OCI-LY7 (cell line): ENCODE results near the gene TMEM238. TPM values are rescaled to one million over a fixed set of nuclear protein-coding genes. Genes with fewer than 3 reads are reported as not detected.
A peak's percentile ranks its signal among the peaks of the same experiment; 100 is the strongest.

ENCODE experiments used
- Bru-seq: library from RNA; stranded (reverse); fragments of 400-500 nt; gene quantifications from one replicate; lab custom pipeline; 2021; lab: Mats Ljungman, UMichigan
- BruChase-seq, 2 experiments: library from RNA; stranded (reverse); fragments of 400-500 nt; gene quantifications; one replicate each; lab custom pipeline; 2021; lab: Mats Ljungman, UMichigan
- BruUV-seq: library from RNA; stranded (reverse); fragments of 400-500 nt; replicated peaks from 2 replicates; lab custom pipeline; 2021; lab: Mats Ljungman, UMichigan
- CTCF ChIA-PET: fragments of 300-600 bp; sonication (Branson Sonifier 250); formaldehyde crosslinking; loops from one replicate; lab custom pipeline; 2022; ENCODE audit warnings: antibody characterized with exemption; ENCODE audit not compliant: unreplicated experiment; lab: Charles Lee
- POLR2A ChIA-PET: fragments of 300-600 bp; sonication (Branson Sonifier 250); formaldehyde crosslinking; loops from one replicate; lab custom pipeline; 2022; ENCODE audit warnings: antibody characterized with exemption; lab: Charles Lee
- DNase-seq: peaks from one replicate; pipeline ENCODE4 v3.0.0-alpha.2; 2015; ENCODE audit warnings: low spot score
- H2AFZ ChIP-seq: fragments of 200-600 bp; sonication (generic), shearing (Covaris generic); 2 replicates; pipeline ENCODE4 v1.6.1; 2014; ENCODE audit warnings: mild to moderate bottlenecking, antibody characterized with exemption, low read length, moderate library complexity
- H3K27ac ChIP-seq: fragments of 200-600 bp; sonication (generic); 2 replicates; pipeline ENCODE4 v1.5.1; 2014; ENCODE audit warnings: mixed run types, low read depth, mild to moderate bottlenecking, moderate library complexity, low read length, inconsistent platforms; ENCODE audit not compliant: poor library complexity, severe bottlenecking
- H3K36me3 ChIP-seq: fragments of 200-600 bp; sonication (generic); 2 replicates; pipeline ENCODE4 v1.6.1; 2014; ENCODE audit warnings: mild to moderate bottlenecking, antibody characterized with exemption, low read length, moderate library complexity, mixed read lengths; ENCODE audit not compliant: insufficient read depth
- H3K4me1 ChIP-seq: fragments of 200-600 bp; sonication (generic); 2 replicates; pipeline ENCODE4 v1.5.1; 2014; ENCODE audit warnings: mild to moderate bottlenecking, low read length; ENCODE audit not compliant: insufficient read depth, poor library complexity, severe bottlenecking
- H3K4me2 ChIP-seq: fragments of 200-600 bp; sonication (generic); 2 replicates; pipeline ENCODE4 v1.6.1; 2014; ENCODE audit warnings: mild to moderate bottlenecking, low read length
- H3K4me3 ChIP-seq: fragments of 200-600 bp; sonication (generic); 2 replicates; pipeline ENCODE4 v1.5.1; 2014; ENCODE audit warnings: mild to moderate bottlenecking, low read depth, low read length; ENCODE audit not compliant: poor library complexity, severe bottlenecking
- H3K79me2 ChIP-seq: fragments of 200-600 bp; sonication (generic); 2 replicates; pipeline ENCODE4 v1.6.1; 2016; ENCODE audit warnings: low read depth, mild to moderate bottlenecking, low read length, moderate library complexity, mixed read lengths; ENCODE audit not compliant: insufficient read depth
- H3K9me2 ChIP-seq: fragments of 200-600 bp; sonication (generic); 2 replicates; pipeline ENCODE4 v1.6.1; 2016; ENCODE audit warnings: mild to moderate bottlenecking, low read length, mixed read lengths; ENCODE audit not compliant: insufficient read depth
- H3K9me3 ChIP-seq: fragments of 200-600 bp; sonication (generic); 2 replicates; pipeline ENCODE4 v1.6.1; 2014; ENCODE audit warnings: mild to moderate bottlenecking, mixed run types, low read length, mixed read lengths
- H4K20me1 ChIP-seq: fragments of 200-600 bp; sonication (generic); 2 replicates; pipeline ENCODE4 v1.6.1; 2014; ENCODE audit warnings: mild to moderate bottlenecking, antibody characterized with exemption, low read length, moderate library complexity, mixed read lengths; ENCODE audit not compliant: insufficient read depth
- EZH2phosphoT487 ChIP-seq: fragments of 200-600 bp; sonication (generic); IDR thresholded peaks from 2 replicates; pipeline ENCODE4 v1.6.1; 2018; ENCODE audit warnings: low read depth, borderline replicate concordance, mild to moderate bottlenecking, mixed run types, antibody characterized with exemption, low read length, moderate library complexity, mixed read lengths
- intact Hi-C: fragments of 100-400 bp; cut with micrococcal nuclease; formaldehyde crosslinking; loops from one replicate; pipeline ENCODE4 v1.10.0; 2022; ENCODE audit not compliant: unreplicated experiment
- long read RNA-seq: library from polyadenylated mRNA; stranded (forward); transcript quantifications from one replicate; pipeline ENCODE4 v2.0.0, GENCODE V29; 2022
- total RNA-seq, 2 experiments: library from RNA; depleted of rRNA in 1 of 2; stranded (reverse); fragments of >200 nt in 1 of 2; shearing (Covaris generic) in 1 of 2; gene quantifications; 2 replicates each; pipeline ENCODE4 v1.2.3, GENCODE V29; 2014 to 2022
- TF ChIP-seq, protein P1 (sequence below): fragments of 200-600 bp; sonication (generic); conservative IDR thresholded peaks from 2 replicates; pipeline ENCODE4 v1.5.1; 2014; ENCODE audit warnings: mild to moderate bottlenecking, antibody characterized with exemption, low read length, moderate library complexity, mixed read lengths

TMEM238 gene, protein sequence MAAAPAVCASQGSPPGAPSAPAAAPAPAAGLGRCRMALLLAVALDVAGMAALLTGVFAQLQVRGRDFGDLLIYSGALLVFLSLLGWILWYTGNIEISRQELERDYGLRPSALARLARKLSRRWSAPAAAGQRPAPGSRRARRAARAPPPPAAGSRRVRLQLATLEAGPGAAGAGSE
- total RNA-seq (2014; rRNA removed; shearing (Covaris generic)), result 2.6 and 2.7 TPM in 2 replicates
- 6.5 and 7.1 TPM in 2 replicates for total RNA-seq (2022)
- percentile 48 among the genes with signal in this experiment for Bru-seq, nascent RNA
- BruChase-seq, experiment 1, labeled RNA remaining after a 6-hour chase, result percentile 48 among the genes with signal in this experiment
- BruChase-seq, experiment 2, labeled RNA remaining after a 2-hour chase, result percentile 50 among the genes with signal in this experiment
- long read RNA-seq, transcript TMEM238-201 (2 exons, 1,000 nt), result major isoform, 10 of 12 reads
- long read RNA-seq, partial matches to known transcripts, result 0 of 12 reads
- long read RNA-seq, other reads (novel, unspliced or antisense), result 2 of 12 reads

DNA sequence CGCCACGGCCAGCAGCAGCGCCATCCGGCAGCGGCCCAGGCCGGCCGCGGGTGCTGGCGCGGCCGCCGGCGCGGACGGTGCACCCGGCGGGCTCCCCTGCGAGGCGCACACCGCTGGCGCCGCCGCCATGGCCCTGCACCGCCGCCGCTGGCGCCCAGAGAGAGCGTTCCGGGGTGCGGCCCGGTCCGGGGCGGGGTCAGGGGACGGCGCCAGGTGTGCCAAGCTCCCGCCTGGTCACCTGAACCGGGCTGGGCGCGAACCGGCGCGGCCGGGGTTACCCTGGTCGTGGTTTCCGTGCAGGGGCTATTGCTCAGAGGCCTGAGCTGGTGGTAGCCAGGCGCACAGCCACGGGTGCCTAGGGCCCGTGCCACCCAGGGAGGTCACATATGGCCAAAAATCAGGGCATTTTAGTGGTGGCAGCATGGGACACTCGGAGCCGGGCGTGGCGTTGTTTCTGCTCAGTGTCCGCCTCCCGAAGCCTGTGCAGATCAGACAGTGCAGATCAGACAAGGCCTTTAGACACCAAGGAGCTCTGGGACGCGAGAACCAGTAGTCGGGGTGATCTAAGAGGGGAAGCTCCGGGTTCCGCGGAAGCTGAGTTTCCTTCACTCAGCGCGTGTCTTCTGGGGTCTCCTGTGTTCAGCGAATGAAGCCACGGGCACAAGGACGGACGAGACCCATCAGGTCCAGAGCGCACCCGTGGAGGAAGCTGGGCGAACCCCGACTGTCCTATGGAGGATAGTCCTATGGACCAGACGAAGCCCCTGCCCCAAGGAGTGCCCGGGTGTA is at the start of gene TMEM238:
Gene TMEM238, minus strand, starts transcription at position 162 of the 789 bp plus-strand sequence. Its CDS starts 33 bp downstream, at position 129.
- peaks cover 35% of the 10 kb centered on the region for H3K36me3 ChIP-seq
- H3K9me3 ChIP-seq, result no peaks in the 10 kb centered on the region
- peak within 1 kb of the TSS; percentile 87 for H3K4me3 ChIP-seq
- peak within 1 kb of the TSS; percentile 91 for H3K27ac ChIP-seq
- H4K20me1 ChIP-seq, result peaks cover 27% of the 10 kb centered on the region
- peak within 1 kb of the TSS; percentile 53; the same call in 1 of the 2 replicates for H2AFZ ChIP-seq
- peak; percentile 63 for DNase-seq
- intact Hi-C loops, result loop anchor here (2.0 kb wide), 1 partner anchor 76 kb away; no protein-coding TSS in a partner anchor
- TF ChIP-seq EZH2phosphoT487, result no peak
- TF ChIP-seq, protein P1, sequence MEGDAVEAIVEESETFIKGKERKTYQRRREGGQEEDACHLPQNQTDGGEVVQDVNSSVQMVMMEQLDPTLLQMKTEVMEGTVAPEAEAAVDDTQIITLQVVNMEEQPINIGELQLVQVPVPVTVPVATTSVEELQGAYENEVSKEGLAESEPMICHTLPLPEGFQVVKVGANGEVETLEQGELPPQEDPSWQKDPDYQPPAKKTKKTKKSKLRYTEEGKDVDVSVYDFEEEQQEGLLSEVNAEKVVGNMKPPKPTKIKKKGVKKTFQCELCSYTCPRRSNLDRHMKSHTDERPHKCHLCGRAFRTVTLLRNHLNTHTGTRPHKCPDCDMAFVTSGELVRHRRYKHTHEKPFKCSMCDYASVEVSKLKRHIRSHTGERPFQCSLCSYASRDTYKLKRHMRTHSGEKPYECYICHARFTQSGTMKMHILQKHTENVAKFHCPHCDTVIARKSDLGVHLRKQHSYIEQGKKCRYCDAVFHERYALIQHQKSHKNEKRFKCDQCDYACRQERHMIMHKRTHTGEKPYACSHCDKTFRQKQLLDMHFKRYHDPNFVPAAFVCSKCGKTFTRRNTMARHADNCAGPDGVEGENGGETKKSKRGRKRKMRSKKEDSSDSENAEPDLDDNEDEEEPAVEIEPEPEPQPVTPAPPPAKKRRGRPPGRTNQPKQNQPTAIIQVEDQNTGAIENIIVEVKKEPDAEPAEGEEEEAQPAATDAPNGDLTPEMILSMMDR, result no peak
- CTCF ChIA-PET, result interaction anchor here (1.0 kb wide), 1 partner anchor 83 kb away, joined by 3 read pairs; no protein-coding TSS in a partner anchor
- peaks cover 44% of the 10 kb centered on the region for H3K79me2 ChIP-seq
- H3K9me2 ChIP-seq, result no peaks in the 10 kb centered on the region
- POLR2A ChIA-PET, result interaction anchor here (0.5 to 1.6 kb wide), 6 partner anchors 45 to 129 kb away, joined by 3 to 7 read pairs (median 3); partner anchors contain the start of gene KMT5C
- H3K4me1 ChIP-seq, result peaks cover 41% of the 10 kb centered on the region
- BruUV-seq, result no TSS peak
- H3K4me2 ChIP-seq, result peak within 1 kb of the TSS; percentile 98

- intact Hi-C loops, result no loop called here
- H3K9me2 ChIP-seq, result no peaks in the 10 kb centered on the region
- ChIA-PET CTCF (no interaction called here), POLR2A (no interaction called here)
- H3K4me2 ChIP-seq, result no peak overlapping the region
- H3K36me3 ChIP-seq, result no peaks in the 10 kb centered on the region
- no peak for TF ChIP-seq EZH2phosphoT487
- TF ChIP-seq, protein P1, result no peak
- no peaks in the 10 kb centered on the region for H3K9me3 ChIP-seq
- no peak for DNase-seq
- H2AFZ ChIP-seq, result no peak overlapping the region
- BruUV-seq, result no TSS peak
- H4K20me1 ChIP-seq, result no peaks in the 10 kb centered on the region
- H3K27ac ChIP-seq, result no peak overlapping the region
- H3K79me2 ChIP-seq, result no peaks in the 10 kb centered on the region
- H3K4me1 ChIP-seq, result no peaks in the 10 kb centered on the region
- H3K4me3 ChIP-seq, result no peak overlapping the region
These were observed 49.2 kb upstream of the TMEM238 start for GRCh38 chr19:55433292-55433691.
